MM.1S (cell line): ENCODE measurements around the gene CAPRIN1.

Source experiments
- EZH2 ChIP-seq: fragments of 300-600 bp; sonication (generic); optimal IDR thresholded peaks from 2 replicates; pipeline ENCODE3; 2017; ENCODE audit warnings: low read depth, mild to moderate bottlenecking, antibody characterized with exemption, low read length, mixed read lengths
- EZH2phosphoT487 ChIP-seq: fragments of 300-600 bp; sonication (generic); IDR thresholded peaks from 2 replicates; pipeline ENCODE4 v1.6.1; 2018; ENCODE audit warnings: antibody characterized with exemption, low read length
- TF ChIP-seq, protein P1 (sequence below): fragments of 300-600 bp; sonication (generic); IDR thresholded peaks from 2 replicates; pipeline ENCODE4 v1.5.1; 2016; ENCODE audit warnings: antibody characterized with exemption, low read length, mixed read lengths

DNA sequence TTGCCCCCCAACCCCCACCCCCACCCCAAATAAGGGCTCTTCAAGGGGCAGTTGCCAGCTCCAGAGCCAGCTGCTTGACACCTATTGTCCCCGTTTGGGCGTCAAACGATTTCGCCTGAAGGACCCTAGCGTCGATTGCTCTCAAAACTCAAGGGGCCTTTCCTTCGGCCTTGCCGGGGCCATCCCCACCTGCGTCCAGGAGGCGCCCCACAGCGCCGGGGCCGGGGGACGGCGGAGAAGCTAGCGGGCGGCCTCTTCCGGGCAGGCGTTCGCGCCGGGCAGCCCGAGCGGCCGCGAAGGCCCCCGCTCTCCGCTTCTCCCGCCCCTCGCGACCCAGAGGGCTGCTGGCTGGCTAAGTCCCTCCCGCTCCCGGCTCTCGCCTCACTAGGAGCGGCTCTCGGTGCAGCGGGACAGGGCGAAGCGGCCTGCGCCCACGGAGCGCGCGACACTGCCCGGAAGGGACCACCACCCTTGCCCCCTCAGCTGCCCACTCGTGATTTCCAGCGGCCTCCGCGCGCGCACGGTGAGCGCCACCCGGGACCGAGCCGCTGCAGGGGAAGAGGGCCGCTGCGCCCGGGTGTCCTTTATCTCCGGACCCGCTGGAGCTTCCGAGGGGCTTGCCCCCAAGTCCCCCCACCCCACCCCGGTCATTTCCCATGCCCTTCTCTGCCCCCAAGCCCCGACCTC lies at the start of gene CAPRIN1:
- TF ChIP-seq, protein P1, sequence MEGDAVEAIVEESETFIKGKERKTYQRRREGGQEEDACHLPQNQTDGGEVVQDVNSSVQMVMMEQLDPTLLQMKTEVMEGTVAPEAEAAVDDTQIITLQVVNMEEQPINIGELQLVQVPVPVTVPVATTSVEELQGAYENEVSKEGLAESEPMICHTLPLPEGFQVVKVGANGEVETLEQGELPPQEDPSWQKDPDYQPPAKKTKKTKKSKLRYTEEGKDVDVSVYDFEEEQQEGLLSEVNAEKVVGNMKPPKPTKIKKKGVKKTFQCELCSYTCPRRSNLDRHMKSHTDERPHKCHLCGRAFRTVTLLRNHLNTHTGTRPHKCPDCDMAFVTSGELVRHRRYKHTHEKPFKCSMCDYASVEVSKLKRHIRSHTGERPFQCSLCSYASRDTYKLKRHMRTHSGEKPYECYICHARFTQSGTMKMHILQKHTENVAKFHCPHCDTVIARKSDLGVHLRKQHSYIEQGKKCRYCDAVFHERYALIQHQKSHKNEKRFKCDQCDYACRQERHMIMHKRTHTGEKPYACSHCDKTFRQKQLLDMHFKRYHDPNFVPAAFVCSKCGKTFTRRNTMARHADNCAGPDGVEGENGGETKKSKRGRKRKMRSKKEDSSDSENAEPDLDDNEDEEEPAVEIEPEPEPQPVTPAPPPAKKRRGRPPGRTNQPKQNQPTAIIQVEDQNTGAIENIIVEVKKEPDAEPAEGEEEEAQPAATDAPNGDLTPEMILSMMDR = no peak
- TF ChIP-seq EZH2 (no peak), EZH2phosphoT487 (no peak)
